Measurements from ENCODE around the gene SPO11.

Gene SPO11, protein sequence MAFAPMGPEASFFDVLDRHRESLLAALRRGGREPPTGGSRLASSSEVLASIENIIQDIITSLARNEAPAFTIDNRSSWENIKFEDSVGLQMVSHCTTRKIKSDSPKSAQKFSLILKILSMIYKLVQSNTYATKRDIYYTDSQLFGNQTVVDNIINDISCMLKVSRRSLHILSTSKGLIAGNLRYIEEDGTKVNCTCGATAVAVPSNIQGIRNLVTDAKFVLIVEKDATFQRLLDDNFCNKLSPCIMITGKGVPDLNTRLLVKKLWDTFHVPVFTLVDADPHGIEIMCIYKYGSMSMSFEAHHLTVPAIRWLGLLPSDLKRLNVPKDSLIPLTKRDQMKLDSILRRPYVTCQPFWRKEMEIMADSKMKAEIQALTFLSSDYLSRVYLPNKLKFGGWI

DNA sequence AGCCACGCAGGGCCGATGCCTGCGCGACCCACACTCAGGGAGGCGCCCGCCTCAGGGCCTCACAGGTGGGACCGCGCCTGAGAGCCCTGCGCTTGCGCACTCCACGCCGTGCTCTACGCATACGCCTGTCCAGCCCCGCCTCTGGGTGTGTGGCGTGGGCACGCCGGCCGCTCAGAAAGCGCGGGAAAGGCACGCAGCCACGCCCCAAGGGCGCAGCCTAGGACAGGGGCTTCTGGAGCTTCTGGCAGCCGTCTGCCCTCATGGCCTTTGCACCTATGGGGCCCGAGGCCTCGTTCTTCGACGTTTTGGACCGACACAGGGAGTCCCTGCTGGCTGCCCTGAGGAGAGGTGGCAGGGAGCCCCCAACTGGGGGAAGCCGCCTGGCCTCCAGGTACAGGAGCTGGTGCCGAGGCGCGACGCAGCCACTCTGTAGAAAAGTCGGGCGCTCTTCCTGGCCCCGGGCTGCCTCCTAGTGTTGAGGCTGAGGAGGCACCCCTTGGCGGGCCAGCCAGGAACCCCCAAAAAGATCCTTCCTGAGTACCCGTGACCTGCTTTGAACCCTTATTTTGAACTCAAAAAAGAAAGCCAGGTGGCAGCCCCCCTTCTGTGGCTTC lies at the start of gene SPO11:
SPO11 (plus strand) TSS at position 196 of the 614 bp plus-strand sequence; CDS start at position 261, 65 bp downstream.
- H3K4me3 ChIP-seq (ENCODE audit: low read depth, low read length): no peak within 1 kb of the TSS
- TF ChIP-seq MAX (IDR thresholded peaks at IDR 0.05; ENCODE audit: low read depth, low read length) (no peak), CTCF (IDR thresholded peaks at IDR 0.05; ENCODE audit: low read depth, low read length) (peak; percentile 37), MYC (IDR thresholded peaks at IDR 0.05; ENCODE audit: low read depth, low read length) (no peak)
- peak; percentile 23 for DNase-seq (ENCODE audit: low read depth)

- TF ChIP-seq CTCF (IDR thresholded peaks at IDR 0.05; ENCODE audit: low read depth, low read length): no peak
- TF ChIP-seq POLR2A (IDR thresholded peaks at IDR 0.05; ENCODE audit: extremely low read depth, insufficient read length): no peak
- TF ChIP-seq MYC (IDR thresholded peaks at IDR 0.05; ENCODE audit: low read depth, low read length): no peak
- TF ChIP-seq MAX (IDR thresholded peaks at IDR 0.05; ENCODE audit: low read depth, low read length): no peak
- no peak for DNase-seq (ENCODE audit: low read depth)
- no peak overlapping the region for H3K4me3 ChIP-seq (ENCODE audit: low read depth, low read length)
Measured at GRCh38 chr20:57280221-57280620, 49.4 kb upstream of the SPO11 start.

GRCh38 chr20:57281900-57282299 lies 47.7 kb upstream of the SPO11 start:
- TF ChIP-seq POLR2A (IDR thresholded peaks at IDR 0.05; ENCODE audit: extremely low read depth, insufficient read length): no peak
- H3K4me3 ChIP-seq (ENCODE audit: low read depth, low read length): no peak overlapping the region
- DNase-seq (ENCODE audit: low read depth): no peak

DNA sequence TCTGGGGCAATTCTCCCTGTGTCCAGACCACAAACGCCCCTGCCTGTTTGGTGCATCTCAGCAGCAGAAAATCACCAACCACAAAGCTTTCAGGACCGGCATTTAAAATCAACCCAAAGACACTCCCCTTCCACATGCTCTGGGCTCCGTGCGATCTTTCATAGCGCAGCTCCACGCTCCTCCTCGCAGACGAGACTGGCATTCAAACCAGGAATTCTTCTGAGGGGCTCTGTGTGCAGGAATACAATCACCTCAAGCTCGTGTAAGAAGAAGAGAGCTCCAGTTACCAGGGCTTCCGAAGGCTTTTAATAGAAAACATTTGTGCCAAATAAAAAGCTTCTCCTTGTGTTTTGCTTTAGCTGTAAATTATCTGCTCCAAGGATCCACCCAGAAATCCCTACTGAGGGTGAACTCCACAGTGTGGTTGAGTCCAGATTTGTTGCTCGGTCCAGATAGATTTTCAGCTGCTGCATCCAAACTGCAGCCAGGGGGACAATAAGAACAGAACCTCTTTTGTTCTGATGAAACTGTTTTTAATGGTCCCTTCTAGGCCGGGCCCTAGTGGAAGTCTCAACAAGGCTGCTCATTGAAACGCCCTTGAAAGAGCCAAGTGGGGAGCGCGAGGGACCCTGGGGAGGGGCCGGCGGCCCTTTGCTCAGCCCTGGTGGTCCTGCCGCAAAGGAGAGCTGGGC lies 46.8 kb upstream of the SPO11 start:
- H3K4me3 ChIP-seq (ENCODE audit: low read depth, low read length): no peak overlapping the region
- no peak for TF ChIP-seq MYC (IDR thresholded peaks at IDR 0.05; ENCODE audit: low read depth, low read length)
- TF ChIP-seq MAX (IDR thresholded peaks at IDR 0.05; ENCODE audit: low read depth, low read length): no peak
- no peak for TF ChIP-seq POLR2A (IDR thresholded peaks at IDR 0.05; ENCODE audit: extremely low read depth, insufficient read length)
- TF ChIP-seq CTCF (IDR thresholded peaks at IDR 0.05; ENCODE audit: low read depth, low read length): no peak
- DNase-seq (ENCODE audit: low read depth): no peak

GRCh38 chr20:57283860-57284259 lies 45.7 kb upstream of the SPO11 start:
- TF ChIP-seq POLR2A (IDR thresholded peaks at IDR 0.05; ENCODE audit: extremely low read depth, insufficient read length): no peak
- TF ChIP-seq MAX (IDR thresholded peaks at IDR 0.05; ENCODE audit: low read depth, low read length): no peak
- no peak for TF ChIP-seq MYC (IDR thresholded peaks at IDR 0.05; ENCODE audit: low read depth, low read length)
- no peak for TF ChIP-seq CTCF (IDR thresholded peaks at IDR 0.05; ENCODE audit: low read depth, low read length)
- no peak overlapping the region for H3K4me3 ChIP-seq (ENCODE audit: low read depth, low read length)
- no peak for DNase-seq (ENCODE audit: low read depth)
